HL-60 (cell line): ENCODE data around the gene IGF1.

Experiments
- POLR2AphosphoS5 ChIP-seq: IDR thresholded peaks from 2 replicates; pipeline ENCODE4 v1.6.1; 2012; ENCODE audit warnings: low read depth
- TF ChIP-seq, protein P1 (sequence below): IDR thresholded peaks from one replicate; pipeline ENCODE4 v1.5.1; 2011; ENCODE audit warnings: low read length, control low read depth, inconsistent platforms; ENCODE audit not compliant: insufficient read depth

DNA sequence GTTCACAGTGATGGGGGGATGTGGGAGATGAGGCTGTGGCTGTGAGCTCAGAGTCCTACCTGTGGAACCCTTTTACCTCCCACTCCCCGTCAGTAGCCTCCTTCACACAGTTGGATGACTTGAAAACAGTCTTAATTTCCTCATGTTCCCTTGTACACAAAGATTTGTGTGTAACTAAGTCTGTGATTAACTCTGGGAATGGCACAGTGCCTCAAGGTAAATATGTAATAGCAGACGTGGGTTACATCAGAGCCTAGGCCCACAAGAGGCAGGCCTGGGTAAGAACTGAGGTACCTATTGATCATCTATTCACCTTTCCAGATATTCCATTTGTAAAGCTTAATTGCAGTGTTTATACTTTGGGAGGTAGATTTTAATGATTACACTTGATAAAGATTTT lies 5.8 kb upstream of the IGF1 start:
- TF ChIP-seq, protein P1, sequence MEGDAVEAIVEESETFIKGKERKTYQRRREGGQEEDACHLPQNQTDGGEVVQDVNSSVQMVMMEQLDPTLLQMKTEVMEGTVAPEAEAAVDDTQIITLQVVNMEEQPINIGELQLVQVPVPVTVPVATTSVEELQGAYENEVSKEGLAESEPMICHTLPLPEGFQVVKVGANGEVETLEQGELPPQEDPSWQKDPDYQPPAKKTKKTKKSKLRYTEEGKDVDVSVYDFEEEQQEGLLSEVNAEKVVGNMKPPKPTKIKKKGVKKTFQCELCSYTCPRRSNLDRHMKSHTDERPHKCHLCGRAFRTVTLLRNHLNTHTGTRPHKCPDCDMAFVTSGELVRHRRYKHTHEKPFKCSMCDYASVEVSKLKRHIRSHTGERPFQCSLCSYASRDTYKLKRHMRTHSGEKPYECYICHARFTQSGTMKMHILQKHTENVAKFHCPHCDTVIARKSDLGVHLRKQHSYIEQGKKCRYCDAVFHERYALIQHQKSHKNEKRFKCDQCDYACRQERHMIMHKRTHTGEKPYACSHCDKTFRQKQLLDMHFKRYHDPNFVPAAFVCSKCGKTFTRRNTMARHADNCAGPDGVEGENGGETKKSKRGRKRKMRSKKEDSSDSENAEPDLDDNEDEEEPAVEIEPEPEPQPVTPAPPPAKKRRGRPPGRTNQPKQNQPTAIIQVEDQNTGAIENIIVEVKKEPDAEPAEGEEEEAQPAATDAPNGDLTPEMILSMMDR: no peak
- TF ChIP-seq POLR2AphosphoS5: no peak
